ENCODE data around the gene VWA8. TPM values are rescaled to one million over a fixed set of nuclear protein-coding genes. Genes with fewer than 3 reads are reported as not detected.
"Not testable (repeated sequence)": the region's sequence is repeated elsewhere in the genome, so short reads cannot be mapped to it uniquely, and the experiment has no call there.

VWA8 gene
- total RNA-seq, 2 experiments from 2014 or later = 14.9 to 17.4 TPM

DNA sequence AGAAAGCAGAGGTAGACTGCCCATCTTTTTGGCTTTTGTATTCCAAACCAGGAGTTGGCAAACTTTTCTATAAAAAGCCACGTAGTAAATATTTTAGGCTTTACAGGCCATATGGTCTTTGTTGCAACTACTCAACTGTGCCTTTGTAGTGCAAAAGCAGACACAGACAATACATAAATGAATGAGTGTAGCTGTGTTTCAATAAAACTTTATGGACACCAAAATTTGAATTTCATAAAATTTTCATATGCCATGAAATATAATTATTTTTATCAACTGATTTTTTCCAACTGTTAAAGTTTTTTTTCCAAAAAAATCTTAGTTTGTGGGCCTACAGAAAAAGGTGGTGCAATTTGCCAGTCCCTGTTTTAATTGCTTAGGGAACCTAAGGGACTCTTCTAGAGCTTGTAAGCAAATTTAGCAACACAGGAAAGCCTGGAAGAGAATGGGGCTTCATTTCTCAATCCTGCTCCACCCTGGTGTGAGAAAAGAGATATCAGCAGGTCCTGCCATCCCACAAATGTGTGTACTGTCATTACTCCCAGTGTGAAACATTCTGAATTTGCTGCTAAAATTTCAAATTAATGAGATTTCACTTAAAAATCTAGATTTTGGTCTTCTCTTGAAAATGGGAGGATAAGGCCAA lies 309.4 kb downstream of the VWA8 start:
- no peak for ATAC-seq
- H3K36me3 Mint-ChIP-seq = no peaks in the 10 kb centered on the region
- H3K4me3 Mint-ChIP-seq = no peak overlapping the region
- no peaks in the 10 kb centered on the region for H3K9me3 Mint-ChIP-seq (ENCODE audit: low read depth)
- CTCF ChIA-PET = interaction anchor here (0.7 to 4.6 kb wide), 5 partner anchors 9 to 295 kb away, joined by 3 to 42 read pairs (median 4); partner anchors contain the start of gene RGCC
- H3K27me3 Mint-ChIP-seq = no peaks in the 10 kb centered on the region
- peaks cover 2% of the 10 kb centered on the region for H3K4me1 Mint-ChIP-seq
- DNase-seq = no peak
- no peak overlapping the region for H3K27ac Mint-ChIP-seq

DNA sequence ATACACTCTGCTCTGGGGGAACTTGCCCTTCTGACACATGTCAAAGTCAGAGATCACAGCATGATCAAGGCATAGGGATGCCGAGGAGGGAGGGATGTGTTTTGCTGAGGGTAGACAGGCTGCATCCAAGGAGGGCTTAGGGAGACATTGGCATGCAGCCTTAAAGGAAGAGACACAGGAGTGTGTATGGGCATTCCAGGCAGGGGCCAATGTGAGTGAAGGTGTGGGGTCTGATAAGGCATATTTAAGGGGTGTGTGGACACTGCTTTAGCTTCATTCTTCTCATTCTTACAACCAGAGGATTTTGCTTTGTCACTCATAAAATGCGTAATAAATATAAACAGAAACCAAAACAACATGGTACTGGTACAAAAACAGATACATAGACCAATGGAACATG lies 310.2 kb downstream of the VWA8 start:
- Mint-ChIP-seq H3K4me3 (no peak overlapping the region), H3K27me3 (no peaks in the 10 kb centered on the region), H3K4me1 (peaks cover 4% of the 10 kb centered on the region), H3K27ac (no peak overlapping the region), H3K9me3 (ENCODE audit: low read depth) (no peaks in the 10 kb centered on the region), H3K36me3 (no peaks in the 10 kb centered on the region)
- DNase-seq = no peak
- CTCF ChIA-PET = interaction anchor here (0.8 to 4.6 kb wide), 2 partner anchors 17 to 192 kb away, joined by 3 to 42 read pairs; partner anchors contain the start of gene RGCC
- ATAC-seq = no peak

- no peak for ATAC-seq
- no peak for DNase-seq
- H3K27me3 Mint-ChIP-seq = no peaks in the 10 kb centered on the region
- peaks cover 8% of the 10 kb centered on the region for H3K4me1 Mint-ChIP-seq
- no peak overlapping the region for H3K27ac Mint-ChIP-seq
- no peaks in the 10 kb centered on the region for H3K9me3 Mint-ChIP-seq (ENCODE audit: low read depth)
- H3K36me3 Mint-ChIP-seq = no peaks in the 10 kb centered on the region
- no peak overlapping the region for H3K4me3 Mint-ChIP-seq
- CTCF ChIA-PET = interaction anchor here (4.6 kb wide), 1 partner anchor 191 kb away, joined by 42 read pairs; the partner anchor contains the start of gene RGCC
These were observed 311.2 kb downstream of the VWA8 start for GRCh38 chr13:41649659-41650058.

- CTCF ChIA-PET = interaction anchor here (2.0 kb wide), 1 partner anchor 20 kb away, joined by 7 read pairs; no protein-coding TSS in a partner anchor
- Mint-ChIP-seq H3K27me3 (no peaks in the 10 kb centered on the region), H3K27ac (no peak overlapping the region), H3K4me1 (peaks cover 8% of the 10 kb centered on the region), H3K4me3 (no peak overlapping the region), H3K36me3 (no peaks in the 10 kb centered on the region), H3K9me3 (ENCODE audit: low read depth) (no peaks in the 10 kb centered on the region)
- ATAC-seq (no peak), DNase-seq (no peak)
These were observed 312.5 kb downstream of the VWA8 start for GRCh38 chr13:41648314-41648935.

GRCh38 chr13:41647699-41648313 lies 313.1 kb downstream of the VWA8 start:
- H3K9me3 Mint-ChIP-seq (ENCODE audit: low read depth) = not testable (repeated sequence)
- CTCF ChIA-PET = interaction anchor here (2.0 kb wide), 1 partner anchor 21 kb away, joined by 7 read pairs; no protein-coding TSS in a partner anchor

DNA sequence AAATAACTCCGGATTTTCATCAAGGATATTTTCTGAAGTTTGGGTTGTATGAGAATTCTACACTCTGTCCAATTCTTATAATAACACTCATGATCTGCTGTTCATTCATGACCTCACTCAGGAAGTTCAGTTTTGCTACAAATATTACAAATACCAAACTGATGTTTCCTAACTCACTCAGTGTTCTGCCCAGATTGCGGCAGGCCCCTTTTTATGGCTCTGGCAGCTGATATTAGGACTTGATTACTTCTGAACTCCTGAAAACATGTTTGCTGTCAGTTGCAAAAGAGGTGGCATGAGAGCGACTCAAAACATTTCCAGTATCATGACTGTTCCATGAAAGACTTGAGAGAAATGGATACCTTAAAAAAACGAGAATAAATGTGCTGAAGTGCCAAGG lies 315.6 kb downstream of the VWA8 start:
- ATAC-seq (no peak), DNase-seq (no peak)
- no peaks in the 10 kb centered on the region for H3K36me3 Mint-ChIP-seq
- CTCF ChIA-PET = no interaction called here
- no peak overlapping the region for H3K27ac Mint-ChIP-seq
- no peaks in the 10 kb centered on the region for H3K9me3 Mint-ChIP-seq (ENCODE audit: low read depth)
- no peak overlapping the region for H3K4me3 Mint-ChIP-seq
- no peaks in the 10 kb centered on the region for H3K27me3 Mint-ChIP-seq
- H3K4me1 Mint-ChIP-seq = peaks cover 6% of the 10 kb centered on the region

More at GRCh38 chr13:41647699-41648313, 313.1 kb downstream of the VWA8 start:
- not testable (repeated sequence) for H3K4me1 Mint-ChIP-seq, H3K27ac Mint-ChIP-seq, H3K4me3 Mint-ChIP-seq, DNase-seq, ATAC-seq, H3K27me3 Mint-ChIP-seq, H3K36me3 Mint-ChIP-seq

- CTCF ChIA-PET = no interaction called here
- Mint-ChIP-seq H3K4me3 (no peak overlapping the region), H3K27me3 (no peaks in the 10 kb centered on the region), H3K36me3 (no peaks in the 10 kb centered on the region), H3K4me1 (peaks cover 8% of the 10 kb centered on the region), H3K9me3 (ENCODE audit: low read depth) (no peaks in the 10 kb centered on the region), H3K27ac (no peak overlapping the region)
- no peak for ATAC-seq
- no peak for DNase-seq
These were observed 316.2 kb downstream of the VWA8 start for GRCh38 chr13:41644742-41645141.

- peaks cover 8% of the 10 kb centered on the region for H3K4me1 Mint-ChIP-seq
- CTCF ChIA-PET = interaction anchor here (0.7 to 1.2 kb wide), 3 partner anchors 9 to 624 kb away, joined by 3 to 4 read pairs (median 3); no protein-coding TSS in a partner anchor
- H3K4me3 Mint-ChIP-seq = no peak overlapping the region
- no peaks in the 10 kb centered on the region for H3K27me3 Mint-ChIP-seq
- no peak overlapping the region for H3K27ac Mint-ChIP-seq
- no peaks in the 10 kb centered on the region for H3K9me3 Mint-ChIP-seq (ENCODE audit: low read depth)
- DNase-seq (no peak), ATAC-seq (no peak)
- no peaks in the 10 kb centered on the region for H3K36me3 Mint-ChIP-seq
These were observed 317.4 kb downstream of the VWA8 start for GRCh38 chr13:41643507-41643906.

DNA sequence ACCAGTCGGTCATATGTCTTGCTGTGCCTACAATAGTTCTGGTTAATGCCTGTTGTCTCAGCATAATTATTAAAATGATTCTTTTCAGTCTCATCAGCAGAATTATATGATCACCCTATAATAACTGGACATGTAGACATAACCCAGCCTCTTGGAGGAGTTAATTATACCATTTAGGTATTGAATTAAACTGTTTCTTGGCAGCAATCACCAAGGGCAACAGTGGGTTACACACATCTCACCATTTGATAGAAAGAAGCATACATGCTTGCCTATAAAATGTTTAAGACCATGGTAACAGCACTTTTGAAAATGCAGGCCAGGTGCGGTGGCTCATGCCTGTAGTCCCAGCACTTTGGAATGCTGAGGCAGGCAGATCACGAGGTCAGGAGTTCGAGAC lies 318.9 kb downstream of the VWA8 start:
- Mint-ChIP-seq H3K4me3 (no peak overlapping the region), H3K27me3 (no peaks in the 10 kb centered on the region), H3K9me3 (ENCODE audit: low read depth) (no peaks in the 10 kb centered on the region), H3K4me1 (peaks cover 8% of the 10 kb centered on the region), H3K36me3 (no peaks in the 10 kb centered on the region), H3K27ac (no peak overlapping the region)
- CTCF ChIA-PET = interaction anchor here (1.0 kb wide), 1 partner anchor 10 kb away, joined by 3 read pairs; no protein-coding TSS in a partner anchor
- no peak for DNase-seq
- no peak for ATAC-seq

GRCh38 chr13:41641429-41641828 lies 319.5 kb downstream of the VWA8 start:
- ATAC-seq = no peak
- no peaks in the 10 kb centered on the region for H3K9me3 Mint-ChIP-seq (ENCODE audit: low read depth)
- no peak overlapping the region for H3K27ac Mint-ChIP-seq
- peaks cover 8% of the 10 kb centered on the region for H3K4me1 Mint-ChIP-seq
- H3K4me3 Mint-ChIP-seq = no peak overlapping the region
- CTCF ChIA-PET = no interaction called here
- no peaks in the 10 kb centered on the region for H3K27me3 Mint-ChIP-seq
- no peak for DNase-seq
- no peaks in the 10 kb centered on the region for H3K36me3 Mint-ChIP-seq

DNA sequence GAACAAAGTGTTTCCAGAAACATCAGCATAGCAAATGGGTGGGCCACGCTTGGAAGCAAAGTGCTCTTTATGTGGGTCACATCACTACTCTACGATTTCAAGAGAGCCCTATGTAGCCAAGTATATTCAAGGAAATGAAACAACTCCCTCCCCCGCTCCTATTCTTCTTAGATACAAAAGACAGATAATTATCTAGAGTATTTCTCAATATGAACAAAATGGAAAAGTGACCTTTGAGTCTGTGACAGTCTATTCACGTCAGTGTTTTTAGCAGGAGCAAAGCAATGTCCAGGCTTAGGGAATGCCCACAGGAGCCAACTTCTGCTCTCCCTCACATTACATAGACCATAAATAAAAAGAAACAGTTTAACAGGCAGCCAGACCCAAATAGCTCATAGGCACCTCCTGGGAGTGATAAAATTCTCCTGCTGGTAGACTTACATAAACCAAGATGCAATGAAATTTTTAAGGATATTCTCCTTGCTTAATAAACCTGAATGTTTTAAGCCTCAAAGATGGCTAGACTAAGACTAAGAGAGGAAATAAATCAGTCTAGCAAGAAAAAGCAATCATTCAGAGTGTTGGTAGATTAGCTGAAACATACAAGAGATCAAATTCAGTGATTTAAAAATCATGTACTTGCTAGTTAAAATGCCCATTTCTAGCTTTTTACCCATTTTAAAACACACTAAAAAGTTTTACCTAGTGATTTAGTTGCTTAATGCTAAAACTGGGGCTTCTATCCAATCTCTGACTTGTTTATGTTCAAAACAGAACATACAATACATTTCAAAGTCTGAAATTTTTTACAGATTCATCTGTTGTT lies 320.7 kb downstream of the VWA8 start:
- peaks cover 3% of the 10 kb centered on the region for H3K4me1 Mint-ChIP-seq
- CTCF ChIA-PET = interaction anchor here (1.8 kb wide), 1 partner anchor 182 kb away, joined by 4 read pairs; no protein-coding TSS in a partner anchor
- H3K27ac Mint-ChIP-seq = no peak overlapping the region
- H3K27me3 Mint-ChIP-seq = no peaks in the 10 kb centered on the region
- H3K9me3 Mint-ChIP-seq (ENCODE audit: low read depth) = no peaks in the 10 kb centered on the region
- no peaks in the 10 kb centered on the region for H3K36me3 Mint-ChIP-seq
- DNase-seq (no peak), ATAC-seq (no peak)
- no peak overlapping the region for H3K4me3 Mint-ChIP-seq

- H3K4me1 Mint-ChIP-seq = peaks cover 2% of the 10 kb centered on the region
- no peaks in the 10 kb centered on the region for H3K27me3 Mint-ChIP-seq
- no peaks in the 10 kb centered on the region for H3K9me3 Mint-ChIP-seq (ENCODE audit: low read depth)
- CTCF ChIA-PET = interaction anchor here (1.8 kb wide), 1 partner anchor 181 kb away, joined by 4 read pairs; no protein-coding TSS in a partner anchor
- no peaks in the 10 kb centered on the region for H3K36me3 Mint-ChIP-seq
- H3K27ac Mint-ChIP-seq = no peak overlapping the region
- DNase-seq (no peak), ATAC-seq (no peak)
- no peak overlapping the region for H3K4me3 Mint-ChIP-seq
These were observed 321.5 kb downstream of the VWA8 start for GRCh38 chr13:41639237-41639904.

All from activated CD8-positive, alpha-beta memory T cell treated with anti-CD3 and anti-CD28 coated beads, Interleukin-2, amount 10 ng/mL, durations not matched to agents 7 days and 5 days (primary cell).